Measurements from ENCODE around the gene E2F6. TPM values are rescaled to one million over a fixed set of nuclear protein-coding genes. Genes with fewer than 3 reads are reported as not detected.

The E2F6 gene
- total RNA-seq, 2 donors from 2014 or later = 6.6 TPM

- Histone ChIP-seq H3K4me3 (no peak overlapping the region), H3K27ac (no peak overlapping the region), H3K36me3 (no peaks in the 10 kb centered on the region), H3K27me3 (no peaks in the 10 kb centered on the region), H3K9me3 (no peaks in the 10 kb centered on the region), H3K4me1 (no peaks in the 10 kb centered on the region), H3K9ac (ENCODE audit: low read depth in 2 of 2, low read length in 2 of 2) (no peak overlapping the region)
- intact Hi-C loops (cut with DNase I) = no loop called here
- no peak for TF ChIP-seq CTCF (IDR thresholded peaks at IDR 0.05)
- peak; percentile 26 for DNase-seq
Observed at GRCh38 chr2:11498543-11499034, 32.6 kb upstream of the E2F6 start.

- no peaks in the 10 kb centered on the region for H3K27me3 ChIP-seq
- TF ChIP-seq CTCF (IDR thresholded peaks at IDR 0.05) = no peak
- DNase-seq = no peak
- H3K4me1 ChIP-seq = no peaks in the 10 kb centered on the region
- no peaks in the 10 kb centered on the region for H3K9me3 ChIP-seq
- no peak overlapping the region for H3K4me3 ChIP-seq
- no peak overlapping the region for H3K9ac ChIP-seq (ENCODE audit: low read depth in 2 of 2, low read length in 2 of 2)
- H3K36me3 ChIP-seq = no peaks in the 10 kb centered on the region
- no peak overlapping the region for H3K27ac ChIP-seq
- intact Hi-C loops (cut with DNase I) = no loop called here
Observed at GRCh38 chr2:11495844-11496681, 30.1 kb upstream of the E2F6 start.

- Histone ChIP-seq H3K4me1 (no peaks in the 10 kb centered on the region), H3K9ac (ENCODE audit: low read depth in 2 of 2, low read length in 2 of 2) (no peak overlapping the region), H3K9me3 (no peaks in the 10 kb centered on the region), H3K27ac (no peak overlapping the region), H3K36me3 (no peaks in the 10 kb centered on the region), H3K27me3 (no peaks in the 10 kb centered on the region), H3K4me3 (no peak overlapping the region)
- intact Hi-C loops (cut with DNase I) = no loop called here
- DNase-seq = no peak
- TF ChIP-seq CTCF (IDR thresholded peaks at IDR 0.05) = no peak
Observed at GRCh38 chr2:11494310-11494709, 28.3 kb upstream of the E2F6 start.

- intact Hi-C loops (cut with DNase I) = no loop called here
- Histone ChIP-seq H3K9ac (ENCODE audit: low read depth in 2 of 2, low read length in 2 of 2) (no peak overlapping the region), H3K9me3 (no peaks in the 10 kb centered on the region), H3K27ac (no peak overlapping the region), H3K4me1 (no peaks in the 10 kb centered on the region), H3K27me3 (no peaks in the 10 kb centered on the region), H3K36me3 (no peaks in the 10 kb centered on the region), H3K4me3 (no peak overlapping the region)
- no peak for TF ChIP-seq CTCF (IDR thresholded peaks at IDR 0.05)
- DNase-seq = no peak
Observed at GRCh38 chr2:11493282-11493681, 27.3 kb upstream of the E2F6 start.

GRCh38 chr2:11492720-11493119 lies 26.8 kb upstream of the E2F6 start:
- H3K4me3 ChIP-seq = no peak overlapping the region
- no peaks in the 10 kb centered on the region for H3K4me1 ChIP-seq
- no peaks in the 10 kb centered on the region for H3K9me3 ChIP-seq
- no peak overlapping the region for H3K9ac ChIP-seq (ENCODE audit: low read depth in 2 of 2, low read length in 2 of 2)
- no peak for TF ChIP-seq CTCF (IDR thresholded peaks at IDR 0.05)
- DNase-seq = no peak
- H3K36me3 ChIP-seq = no peaks in the 10 kb centered on the region
- intact Hi-C loops (cut with DNase I) = no loop called here
- no peaks in the 10 kb centered on the region for H3K27me3 ChIP-seq
- no peak overlapping the region for H3K27ac ChIP-seq

Data from colonic mucosa (tissue), 4 donors.